Measurements from ENCODE around the gene COL13A1.

COL13A1 gene

DNA sequence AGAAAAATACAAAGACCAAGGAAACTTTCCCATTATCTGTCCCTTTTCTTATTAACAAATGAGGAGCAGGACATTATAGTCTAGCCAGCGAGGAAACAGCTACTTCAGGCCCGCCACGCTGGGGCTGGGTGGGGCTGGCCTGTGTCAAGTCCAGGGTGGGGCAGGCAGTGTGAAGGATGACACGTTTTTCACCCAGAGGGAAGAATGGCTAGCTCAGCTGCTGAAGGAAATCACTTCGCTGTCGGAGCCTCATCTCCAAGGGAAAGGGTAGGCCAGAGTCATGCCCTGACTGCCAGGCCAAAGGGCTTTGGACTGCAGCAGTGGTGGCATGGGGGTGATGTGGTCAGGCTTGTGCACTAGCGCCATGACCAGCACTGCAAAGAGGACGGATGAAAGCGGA, 24.4 kb downstream of the COL13A1 start:
- no peak for DNase-seq

DNA sequence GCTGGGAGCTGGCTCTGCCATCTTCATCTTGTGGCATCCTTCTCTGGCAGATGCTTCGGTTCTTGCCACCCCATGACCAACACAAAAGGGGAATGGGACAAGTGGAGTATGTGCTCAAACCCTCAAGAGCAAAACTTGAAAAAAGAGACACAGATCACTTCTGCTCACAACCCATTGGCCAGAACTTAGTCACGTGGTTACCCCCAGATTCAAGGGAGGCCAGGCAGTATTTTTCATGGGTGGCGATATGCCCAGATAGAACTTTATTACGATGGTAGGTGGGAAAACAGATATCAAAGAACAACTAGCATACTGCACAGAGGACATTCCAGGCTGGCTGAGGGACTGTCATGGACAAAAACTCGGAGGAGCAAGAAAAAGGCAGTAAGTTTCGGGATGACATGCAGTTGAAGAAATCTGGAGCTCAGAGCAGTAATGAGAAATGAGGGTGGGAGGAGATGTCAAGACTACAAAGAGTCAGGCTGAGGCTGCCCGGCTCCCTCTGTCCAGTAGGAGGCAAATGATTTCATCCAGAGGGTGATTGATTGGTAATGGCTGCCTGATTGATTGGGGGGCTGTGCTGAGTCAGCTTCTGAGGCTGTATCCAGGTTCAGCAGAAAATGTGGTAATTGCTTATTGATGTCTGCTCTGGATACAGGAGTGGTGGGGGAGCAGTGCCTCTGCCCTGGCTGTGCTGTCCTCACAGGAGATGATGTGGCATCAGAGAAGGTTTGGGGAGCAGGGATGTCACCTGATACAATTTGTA, 25.3 kb downstream of the COL13A1 start:
- no peak for DNase-seq

DNA sequence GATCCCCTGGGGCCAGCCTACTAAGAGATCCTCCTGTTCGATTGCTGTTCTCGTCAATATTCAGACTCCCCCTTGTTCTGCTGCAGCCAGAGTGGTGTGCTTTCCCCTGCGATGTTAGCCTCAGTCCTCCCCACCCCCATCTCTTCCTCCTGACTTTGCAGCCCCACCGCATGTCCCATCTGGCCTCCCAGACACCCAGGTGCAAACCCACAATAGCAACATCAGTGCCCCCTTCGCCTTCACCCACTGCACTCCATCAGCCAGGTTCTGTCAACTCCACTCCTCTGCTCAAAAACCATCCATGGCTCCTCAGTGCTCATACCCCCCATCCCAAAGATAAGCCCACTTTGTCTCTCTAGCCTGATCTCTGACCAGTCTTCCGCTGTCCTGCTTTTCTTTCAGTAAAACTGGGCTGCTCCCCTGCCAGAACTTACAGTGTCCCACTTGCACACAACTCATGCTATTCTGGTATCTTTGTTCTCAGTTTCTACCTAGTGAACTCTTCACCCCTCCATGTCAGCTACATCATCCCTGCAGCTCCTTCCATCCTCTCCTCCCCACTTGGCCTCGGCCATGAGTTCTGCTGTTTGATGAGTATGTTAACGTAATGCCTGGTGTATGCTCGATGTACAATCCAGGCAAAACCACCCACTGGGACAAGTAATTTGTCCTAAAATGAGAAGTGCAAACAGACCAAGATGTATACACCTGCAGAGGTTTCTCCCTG, 26.6 kb downstream of the COL13A1 start:
- DNase-seq: no peak

DNA sequence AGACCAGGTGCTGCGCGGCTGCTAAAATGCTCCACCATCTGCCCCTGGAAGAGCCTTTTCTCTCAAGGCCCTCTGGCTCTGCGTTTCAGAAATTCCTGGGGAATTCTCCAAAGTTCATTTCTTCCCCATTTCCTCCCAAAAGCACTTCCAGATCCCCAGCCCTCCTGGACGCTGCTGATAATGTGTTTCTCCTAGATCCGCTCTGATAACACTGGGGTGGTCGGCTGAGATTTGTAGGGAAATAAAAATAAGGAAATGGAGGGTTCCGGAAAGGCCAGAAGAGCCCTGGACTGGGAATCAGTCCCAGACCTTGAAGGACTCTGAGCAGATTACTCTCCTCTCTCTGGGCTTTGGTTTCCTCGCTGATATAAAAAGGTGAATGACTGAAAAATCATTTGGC, 28.1 kb downstream of the COL13A1 start:
- DNase-seq: no peak

DNA sequence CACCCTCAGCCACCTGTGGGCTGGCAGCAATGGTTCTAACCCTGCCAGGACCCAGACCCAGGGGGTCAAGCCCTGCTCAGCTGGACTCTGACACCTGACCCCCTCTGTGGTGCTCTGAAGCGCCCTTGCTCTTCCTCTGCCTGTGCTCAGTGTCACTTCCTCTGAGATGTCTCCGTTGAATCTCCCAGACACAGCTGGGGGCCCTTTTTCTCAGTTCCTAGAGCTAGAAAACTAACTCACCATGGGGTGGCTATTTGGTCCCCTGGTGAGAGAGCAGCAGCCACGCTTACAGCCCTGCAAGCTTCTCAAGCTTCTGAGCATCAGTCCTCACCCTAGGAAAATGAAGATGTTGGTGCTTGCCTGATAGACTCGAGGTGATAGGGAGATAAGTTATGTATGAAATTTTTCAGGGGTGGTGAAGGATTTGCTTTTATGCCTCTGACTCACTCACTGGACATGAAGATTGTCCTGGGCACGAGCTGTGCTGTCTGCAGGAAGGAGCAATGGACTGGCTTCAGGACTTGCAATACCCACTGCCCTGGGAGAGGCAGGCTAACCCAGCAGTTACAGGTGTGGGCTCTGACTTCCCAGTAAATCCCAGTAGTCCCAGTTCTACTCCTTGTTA, 29.6 kb downstream of the COL13A1 start:
- no peak for DNase-seq

DNA sequence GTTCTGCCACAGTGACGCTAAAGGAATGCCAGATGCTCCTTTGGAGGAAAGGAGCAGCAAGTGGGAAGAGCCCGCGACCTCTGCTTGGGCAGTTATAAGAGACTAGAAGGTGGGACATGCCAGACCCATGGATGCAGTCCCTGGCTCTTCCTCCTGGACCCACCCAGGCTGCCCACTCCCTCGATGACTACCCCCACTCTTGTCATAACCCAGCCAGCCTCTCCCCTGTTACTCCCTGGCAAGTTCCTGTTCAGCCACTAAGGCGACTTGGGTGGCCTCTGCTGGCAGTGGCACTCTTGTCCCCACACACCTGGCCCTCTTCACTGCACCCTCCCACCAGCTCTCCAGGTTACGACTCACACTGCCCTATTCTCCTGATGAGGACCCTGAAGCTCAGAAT, 33.5 kb downstream of the COL13A1 start:
- no peak for DNase-seq

DNA sequence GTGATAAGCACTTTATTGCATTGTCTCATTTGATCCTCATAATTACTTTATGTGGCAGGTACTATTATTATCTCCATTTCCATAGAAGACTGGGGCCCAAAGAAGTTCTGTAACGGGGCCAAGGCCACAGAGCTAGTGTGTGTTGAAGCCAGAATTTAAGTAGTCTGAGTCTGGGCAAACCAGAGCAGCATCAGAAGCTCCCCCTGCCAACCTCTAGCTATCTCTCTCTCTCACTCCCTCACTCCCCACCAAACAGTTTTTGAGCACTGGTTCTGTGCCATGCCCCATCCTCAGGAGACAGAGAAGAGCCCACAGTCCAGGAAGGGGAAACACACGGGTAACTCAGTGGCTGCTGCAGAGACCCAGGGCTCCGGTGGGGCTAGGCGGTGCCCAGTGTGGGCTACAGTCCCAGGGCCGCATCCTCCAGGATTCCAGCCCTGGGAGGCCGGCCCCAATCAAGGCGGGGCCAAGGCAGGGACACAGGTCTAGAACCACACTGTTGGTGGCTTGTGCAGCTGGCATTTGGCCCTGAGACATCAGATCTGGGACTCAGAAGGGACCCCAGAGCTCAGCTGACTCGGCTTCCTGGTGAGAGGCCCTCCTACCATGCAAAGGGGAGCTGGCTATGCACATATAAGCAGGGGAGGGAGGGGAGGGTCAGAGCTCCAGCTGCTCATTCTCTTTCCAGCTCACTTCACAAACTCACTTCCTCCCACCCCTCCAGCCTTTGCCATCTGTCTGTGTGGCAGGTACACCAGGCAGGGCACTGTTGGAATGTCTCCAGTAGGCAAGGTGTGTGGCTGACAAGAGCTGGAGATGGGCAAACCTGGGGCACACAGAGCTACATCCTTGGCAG, 34.4 kb downstream of the COL13A1 start:
- no peak for DNase-seq

DNA sequence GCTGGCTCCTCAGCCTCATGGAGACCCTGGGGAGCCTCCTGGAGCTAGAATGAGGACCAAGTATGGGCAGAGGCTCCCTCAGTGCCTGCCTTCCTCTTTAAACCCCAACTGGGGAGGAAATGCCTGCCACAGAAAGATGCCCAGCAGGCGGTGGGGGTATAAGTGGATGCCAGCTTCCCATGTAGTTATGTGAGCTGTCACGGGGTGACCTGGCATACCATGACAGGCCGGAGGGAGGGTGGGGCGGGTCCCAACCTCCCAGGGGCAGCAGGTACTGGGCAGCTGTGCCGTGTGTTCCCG, 35.0 kb downstream of the COL13A1 start:
- DNase-seq: no peak

DNA sequence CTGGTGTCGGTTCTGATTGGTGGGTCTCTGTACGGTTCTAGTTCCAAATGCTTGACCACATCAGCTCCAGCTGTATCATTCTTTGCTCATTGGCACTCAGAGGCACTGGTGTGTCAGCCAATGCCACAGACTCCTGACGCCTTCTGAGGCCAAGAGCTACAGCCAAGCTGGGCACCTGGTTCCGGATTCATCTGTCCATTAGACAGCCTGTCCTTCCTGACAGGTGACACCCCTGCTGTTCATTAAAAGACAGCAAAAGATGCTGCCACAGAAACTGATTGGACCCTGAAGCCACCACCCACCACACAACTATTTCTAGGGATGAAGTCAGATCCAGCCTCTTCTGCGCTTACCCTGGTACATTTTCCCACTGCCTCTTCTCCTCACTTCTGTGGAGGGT, 35.6 kb downstream of the COL13A1 start:
- no peak for DNase-seq

DNA sequence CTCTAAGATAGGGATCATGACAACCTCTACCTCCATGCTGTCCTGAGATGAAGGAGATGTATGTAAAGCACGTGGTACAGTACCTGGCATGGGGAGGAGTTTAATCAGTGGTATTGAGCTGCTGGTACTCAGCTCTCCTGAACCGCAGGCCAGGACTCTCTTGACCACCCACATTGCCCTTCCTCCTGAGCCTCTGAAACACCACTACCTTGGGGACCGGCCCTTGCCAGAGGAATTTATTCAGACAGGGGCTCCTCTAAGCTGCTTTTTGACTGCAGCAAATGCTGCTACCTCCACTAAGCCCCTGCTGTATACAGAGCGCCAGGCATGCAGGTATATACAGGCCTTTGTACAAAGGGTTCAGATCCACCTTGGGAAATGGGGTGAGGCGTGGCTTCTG, 36.7 kb downstream of the COL13A1 start:
- DNase-seq: no peak

DNA sequence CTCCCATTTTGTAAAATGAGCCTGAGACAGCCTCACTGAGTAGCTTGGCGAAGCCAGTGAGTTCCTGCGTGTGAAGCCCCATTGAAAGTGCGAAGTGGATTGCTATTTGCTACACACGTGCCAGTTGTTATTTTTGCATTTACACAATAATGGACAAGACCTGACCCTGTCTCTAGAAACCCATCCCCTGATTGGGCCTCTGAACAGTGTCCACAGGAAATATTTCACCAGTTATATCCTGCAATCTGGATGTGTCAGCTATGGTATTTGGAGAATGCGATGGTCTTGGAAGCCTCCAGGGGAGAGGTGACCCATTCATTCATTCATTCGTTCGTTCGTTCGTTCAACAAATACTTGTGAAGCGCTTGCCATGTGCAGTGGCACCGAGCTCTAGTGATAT, 37.1 kb downstream of the COL13A1 start:
- DNase-seq: no peak

DNA sequence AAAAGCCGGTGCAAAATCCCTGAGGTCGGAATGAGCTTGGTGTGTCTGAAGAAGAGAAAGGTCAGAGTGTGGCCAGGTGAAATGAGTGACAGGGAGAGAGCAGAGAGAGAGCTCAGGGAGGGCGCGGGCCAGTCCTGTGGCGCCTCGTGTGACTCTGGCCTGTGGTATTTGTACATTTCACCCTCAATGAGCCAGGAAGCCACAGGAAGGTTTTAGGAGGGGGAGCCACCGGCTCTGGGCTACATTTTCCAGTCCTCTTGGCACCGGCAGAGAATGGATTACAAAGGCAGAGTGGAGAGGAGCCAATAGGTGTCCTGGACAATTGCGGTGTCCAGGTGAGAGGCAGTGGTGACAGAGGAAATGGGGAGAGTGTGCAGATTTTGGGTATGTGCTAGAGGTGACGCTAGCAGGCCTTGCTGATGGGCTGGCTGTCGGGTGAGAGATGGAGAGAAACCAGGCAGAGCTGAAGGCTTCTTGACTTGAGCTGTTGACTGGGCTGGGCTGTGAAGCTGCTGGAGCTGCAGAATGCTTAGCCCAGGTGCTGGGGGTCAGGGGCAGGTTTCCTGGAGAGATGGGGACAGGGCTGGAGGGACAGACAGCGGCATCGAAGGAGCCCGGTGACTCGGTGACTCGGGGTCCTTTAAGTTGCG, 38.1 kb downstream of the COL13A1 start:
- DNase-seq: no peak

DNA sequence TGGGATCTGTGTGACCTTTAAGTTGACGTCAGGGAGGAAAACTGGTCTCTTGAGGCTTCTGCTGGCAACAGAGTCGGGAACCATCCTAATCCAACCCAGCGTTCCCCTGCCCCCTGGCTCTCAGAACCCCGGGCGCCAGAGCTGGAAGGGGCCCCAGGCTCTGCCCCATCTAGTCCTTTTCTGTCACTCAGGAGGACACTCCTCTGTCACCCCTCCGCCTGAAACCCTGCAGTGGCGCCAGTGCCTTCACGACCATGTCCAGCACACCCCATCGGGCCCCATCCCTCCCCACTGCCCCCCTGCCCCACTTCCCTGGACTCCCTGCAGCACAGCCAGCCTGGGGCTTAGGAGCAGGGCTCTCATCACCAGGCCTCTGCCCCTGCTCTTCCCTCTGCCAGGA, 39.1 kb downstream of the COL13A1 start:
- no peak for DNase-seq

DNA sequence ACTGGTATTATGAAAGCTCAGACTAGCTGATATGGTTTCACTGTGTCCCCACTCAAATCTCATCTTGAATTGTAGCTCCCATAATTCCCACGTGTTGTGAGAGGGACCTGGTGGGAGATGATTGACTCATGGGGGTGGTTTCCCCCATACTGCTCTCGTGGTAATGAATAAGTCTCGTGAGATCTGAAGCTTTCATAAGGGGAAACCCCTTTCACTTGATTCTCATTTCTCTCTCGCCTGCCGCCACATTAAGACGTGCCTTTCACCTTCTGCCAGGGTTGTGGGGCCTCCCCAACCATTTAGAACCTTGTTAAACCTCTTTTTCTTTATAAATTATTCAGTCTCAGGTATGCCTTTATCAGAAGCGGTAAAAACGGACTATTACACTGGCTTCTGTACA, 40.3 kb downstream of the COL13A1 start:
- DNase-seq: no peak

DNA sequence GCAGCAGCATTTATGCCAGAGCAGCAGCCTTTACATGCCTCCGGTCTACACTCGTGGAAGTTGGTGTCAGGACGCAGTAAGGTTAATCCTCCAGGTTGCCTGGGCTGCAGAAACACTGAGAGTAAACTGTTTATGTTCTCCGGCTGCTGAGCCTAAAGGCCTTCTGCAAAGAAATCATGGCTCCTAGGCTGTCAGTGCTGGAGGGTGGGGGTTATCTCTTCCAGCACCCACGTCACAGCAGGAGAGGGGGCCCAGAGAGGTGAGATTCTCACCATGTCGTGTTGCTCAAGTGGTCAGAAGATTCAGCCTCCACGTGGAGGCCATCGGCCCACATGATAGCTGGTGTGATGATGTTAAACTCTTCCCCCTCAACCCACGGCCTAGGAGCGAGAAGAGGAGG, 41.2 kb downstream of the COL13A1 start:
- no peak for DNase-seq

DNA sequence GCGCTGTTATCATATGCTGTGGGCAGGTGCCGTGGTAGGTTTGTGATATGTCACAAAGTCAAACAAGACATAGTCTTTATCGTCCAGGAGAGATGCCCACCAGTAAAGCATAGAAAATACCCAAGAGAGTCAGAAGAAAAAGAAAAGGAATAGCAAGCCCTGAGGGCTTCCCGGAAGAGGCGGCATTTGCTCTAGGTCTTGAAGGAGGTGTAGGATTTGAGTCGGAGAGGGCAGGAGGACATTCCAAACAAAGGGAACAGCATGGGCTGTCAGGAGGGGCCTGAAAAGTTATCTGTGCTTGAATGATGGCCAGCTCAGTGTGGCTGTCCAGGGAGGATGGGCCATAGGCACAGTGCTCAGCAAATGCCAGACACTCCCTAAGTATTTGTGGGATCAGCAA, 42.2 kb downstream of the COL13A1 start:
- DNase-seq: no peak

DNA sequence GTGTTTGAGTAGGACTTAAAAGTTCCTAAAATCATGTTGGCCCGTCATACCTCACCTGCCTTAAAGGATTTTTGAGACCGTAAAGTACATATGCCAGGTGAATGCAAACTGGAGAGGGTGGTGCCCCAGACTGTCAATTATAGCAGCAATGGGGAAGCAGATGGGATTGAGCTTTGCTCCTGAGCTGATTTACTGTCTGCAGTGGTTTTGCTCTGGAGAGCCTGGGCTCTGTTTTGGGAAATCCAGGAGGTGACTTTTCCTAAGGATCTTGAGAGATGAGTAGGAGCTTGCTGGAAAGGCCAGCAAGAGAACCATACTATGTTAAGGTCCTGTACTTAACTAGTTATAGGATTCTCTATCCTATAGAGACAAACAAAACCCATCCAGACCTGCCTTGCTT, 43.0 kb downstream of the COL13A1 start:
- no peak for DNase-seq

DNA sequence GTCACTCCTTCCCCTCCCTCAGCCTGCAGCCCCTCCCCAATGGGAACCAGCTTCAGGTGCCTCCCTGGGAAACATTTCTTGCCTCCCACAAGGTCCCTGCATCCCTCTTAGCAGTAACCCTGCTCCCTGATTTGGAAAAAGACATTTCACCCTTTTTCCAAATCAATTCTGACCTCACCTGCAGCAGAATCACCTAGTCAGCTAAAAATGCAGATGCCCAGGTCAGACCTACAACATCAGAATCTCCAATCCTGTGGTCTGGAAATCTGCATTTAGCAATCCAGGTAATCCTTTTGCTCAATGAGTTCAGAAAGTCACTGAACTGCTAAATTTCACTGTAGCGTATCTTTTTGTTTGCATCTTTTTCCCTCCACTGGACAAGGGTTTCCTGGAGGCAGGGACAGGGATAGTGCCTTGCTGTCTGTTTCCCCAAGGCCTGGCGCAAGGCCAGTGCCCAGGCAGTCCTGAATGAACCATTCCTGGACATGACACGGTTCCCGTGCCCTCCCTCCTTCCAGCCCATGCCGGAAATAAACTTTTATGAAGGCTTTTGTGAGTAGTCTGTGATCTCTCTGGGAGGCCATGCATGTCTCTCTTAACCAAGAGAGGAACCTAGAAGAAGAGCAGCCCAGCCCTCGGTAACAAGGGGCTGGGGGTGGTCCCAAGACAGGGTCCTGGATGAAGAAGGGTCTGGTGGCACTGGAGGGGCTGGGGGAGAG, 44.0 kb downstream of the COL13A1 start:
- no peak for DNase-seq

DNA sequence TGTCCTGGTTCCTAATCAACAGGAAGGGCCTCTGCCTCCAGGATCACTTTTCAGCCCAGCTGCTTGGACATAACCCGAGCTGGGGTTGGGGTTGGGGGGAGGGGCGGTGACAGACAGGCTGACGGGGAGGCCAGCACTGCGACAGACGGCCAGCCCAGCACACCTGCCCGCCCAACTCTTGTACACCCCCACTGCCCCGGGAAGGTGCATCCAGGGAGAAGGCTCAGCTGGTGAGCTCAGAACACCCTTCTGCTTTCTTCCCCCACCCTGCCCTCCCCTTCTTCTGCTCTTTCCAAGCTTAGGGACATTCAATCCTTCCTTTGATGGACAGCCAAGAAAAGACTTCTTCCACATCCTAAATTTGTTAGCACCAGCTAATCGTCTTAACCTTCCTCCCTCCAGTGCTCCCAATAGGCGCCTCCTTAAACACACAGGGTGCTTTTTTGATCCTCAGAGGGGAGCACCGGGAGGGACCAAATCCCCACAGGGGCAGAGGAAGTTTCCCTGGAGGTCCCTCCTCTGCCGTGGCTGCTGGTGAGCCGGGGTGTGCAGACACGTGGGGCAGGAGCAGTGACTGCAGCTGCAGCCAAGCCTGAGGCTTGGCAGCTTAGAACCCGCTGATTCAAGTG, 44.7 kb downstream of the COL13A1 start:
- DNase-seq: no peak

DNA sequence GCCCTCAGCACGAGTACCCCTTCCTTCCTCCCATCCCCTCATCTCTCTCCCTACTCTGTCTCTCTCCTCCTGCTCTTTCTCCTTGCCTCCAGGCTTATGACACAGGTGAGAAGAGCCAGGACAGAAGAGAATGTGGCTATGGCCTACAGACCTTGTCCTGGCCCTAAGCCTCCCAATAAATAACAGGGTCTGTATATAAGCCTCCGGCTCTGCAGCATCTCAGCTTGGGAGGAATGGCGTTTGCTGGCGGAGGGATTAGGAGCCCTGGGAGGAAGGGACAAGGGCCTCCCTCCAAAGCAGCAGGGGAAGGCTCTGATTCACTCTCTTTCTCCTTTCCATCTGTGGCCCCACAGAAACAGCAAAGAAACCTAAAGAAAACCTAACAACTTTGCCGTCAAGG, 45.8 kb downstream of the COL13A1 start:
- no peak for DNase-seq

DNA sequence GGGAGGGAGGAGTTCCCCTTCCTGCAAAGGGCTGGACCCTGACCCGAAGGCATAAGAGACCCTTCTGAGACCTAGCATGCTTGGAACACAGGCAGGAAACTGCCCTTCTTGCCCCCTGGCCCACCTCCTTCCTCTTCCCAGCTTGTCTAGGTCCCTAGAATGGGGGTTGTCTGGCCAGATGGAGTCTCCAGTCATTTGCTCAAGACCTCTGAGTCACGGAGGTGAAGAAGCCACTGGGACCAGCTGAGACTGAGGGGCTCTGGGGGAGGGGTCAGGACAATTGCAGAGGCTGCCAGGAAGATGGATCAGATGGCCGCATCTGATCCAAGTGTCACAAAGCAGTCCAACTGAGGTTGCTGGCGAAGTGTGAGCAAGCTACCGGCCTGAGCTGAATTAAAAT, 46.2 kb downstream of the COL13A1 start:
- DNase-seq: no peak

DNA sequence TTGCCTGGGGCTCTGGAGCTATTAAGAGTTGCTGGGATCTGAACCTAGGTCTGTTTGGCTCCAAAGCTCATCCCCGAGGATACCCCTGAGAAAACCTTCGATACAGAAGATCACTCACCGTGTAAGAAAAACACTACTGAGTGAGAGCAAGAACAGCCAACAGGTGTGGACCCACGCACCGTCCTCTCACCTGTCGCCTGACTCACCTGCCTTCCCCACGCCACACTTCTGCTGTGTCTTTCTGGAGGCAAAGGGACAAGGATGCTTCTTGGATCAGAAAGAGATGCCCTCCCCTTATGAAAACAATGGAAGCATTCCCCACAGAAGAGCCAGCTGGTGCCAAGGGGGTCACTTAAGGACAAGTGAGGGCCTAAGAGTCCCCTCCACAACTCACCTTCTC, 46.7 kb downstream of the COL13A1 start:
- no peak for DNase-seq

All from KG1 (cell line).